GM19043 (cell line): ENCODE data around the gene MALRD1.

Experiments
- ATAC-seq: cut with Tn5 transposase; IDR thresholded peaks from one replicate; pipeline ENCODE4 v1.9.1; 2021; ENCODE audit warnings: low read depth; ENCODE audit not compliant: unreplicated experiment

The MALRD1 gene

DNA sequence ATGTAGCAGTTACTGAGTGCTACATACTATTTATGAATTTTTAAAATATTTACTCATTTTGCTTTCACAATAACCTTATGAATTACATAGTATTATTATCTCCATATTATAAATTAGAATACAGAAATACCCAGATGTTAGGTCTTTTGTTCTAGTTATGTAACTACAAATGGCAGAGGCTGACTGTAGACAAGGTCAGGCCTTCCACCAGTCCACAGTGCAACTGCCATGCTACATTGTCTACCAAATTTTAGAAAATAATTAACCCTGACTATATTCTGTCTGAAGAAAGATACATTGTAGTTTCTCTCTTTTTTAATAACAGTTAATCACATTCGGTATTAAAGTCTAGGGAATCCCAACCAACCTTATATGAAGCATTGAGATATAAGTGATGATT, 280.9 kb downstream of the MALRD1 start:
- ATAC-seq = no peak

DNA sequence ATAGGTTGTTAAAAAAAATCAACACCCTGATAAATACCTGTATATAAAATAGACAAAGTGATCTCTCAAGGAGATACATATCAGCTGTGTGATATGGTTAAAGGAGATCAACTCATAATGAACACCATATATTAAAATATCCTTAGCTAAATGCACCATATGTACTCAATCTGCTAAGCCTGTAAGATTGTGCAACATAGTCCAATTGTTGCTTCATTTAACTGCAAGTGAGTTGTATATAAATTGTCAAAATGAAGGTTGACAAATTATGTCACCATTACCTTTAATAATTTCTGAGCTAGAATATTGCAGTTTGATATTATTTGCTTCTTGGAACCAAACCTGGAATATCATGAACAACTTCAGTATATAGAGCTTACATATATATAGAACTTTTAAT, 283.7 kb downstream of the MALRD1 start:
- no peak for ATAC-seq

DNA sequence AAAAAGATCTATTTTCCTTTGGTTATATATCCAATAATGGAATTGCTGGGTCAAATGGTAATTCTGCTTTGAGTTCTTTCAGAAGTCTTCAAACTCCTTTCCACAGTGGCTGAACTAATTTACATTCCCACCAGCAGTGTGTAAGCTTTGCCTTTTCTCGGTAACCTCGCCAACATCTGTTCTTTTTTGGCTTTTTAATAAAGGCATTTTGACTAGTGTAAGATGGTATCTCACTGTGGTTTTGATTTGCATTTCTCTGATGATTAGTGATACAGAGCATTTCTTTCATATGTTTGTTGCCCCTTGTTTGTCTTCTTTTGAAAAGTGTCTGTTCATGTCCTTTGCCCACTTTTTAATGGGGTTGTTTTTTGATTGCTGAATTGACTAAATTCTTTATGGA, 285.0 kb downstream of the MALRD1 start:
- ATAC-seq = no peak

DNA sequence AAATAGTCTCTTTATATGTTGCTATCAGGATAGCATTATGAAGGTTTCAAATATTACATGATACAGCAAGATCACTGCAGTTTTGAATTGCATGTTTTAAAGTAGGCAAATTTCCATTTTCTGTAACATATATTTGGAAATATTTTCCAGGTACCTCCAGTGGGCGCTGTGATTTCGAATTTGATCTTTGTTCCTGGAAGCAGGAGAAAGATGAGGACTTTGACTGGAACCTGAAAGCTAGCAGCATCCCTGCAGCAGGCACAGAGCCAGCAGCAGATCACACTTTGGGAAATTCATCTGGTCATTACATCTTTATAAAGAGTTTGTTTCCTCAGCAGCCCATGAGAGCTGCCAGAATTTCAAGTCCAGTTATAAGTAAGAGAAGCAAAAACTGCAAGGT, 299.0 kb downstream of the MALRD1 start:
- no peak for ATAC-seq

DNA sequence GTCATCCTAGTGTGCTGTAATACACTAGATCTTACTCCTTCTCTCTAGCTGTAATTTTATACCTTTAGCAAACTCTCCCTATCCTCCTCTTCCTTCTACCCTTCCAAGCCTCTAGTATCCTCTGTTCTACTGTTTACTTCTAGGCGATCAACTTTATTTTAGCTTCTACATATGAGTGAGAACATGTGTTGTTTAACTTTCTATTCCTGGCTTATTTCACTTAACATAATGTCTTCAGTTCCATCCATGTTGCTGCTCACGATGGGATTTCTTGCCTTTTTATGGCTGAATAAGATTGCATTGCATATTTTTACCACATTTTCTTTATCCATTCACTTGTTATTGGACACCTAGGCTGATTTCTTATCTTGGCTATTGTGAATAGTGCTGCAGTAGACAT, 318.6 kb downstream of the MALRD1 start:
- ATAC-seq = no peak

DNA sequence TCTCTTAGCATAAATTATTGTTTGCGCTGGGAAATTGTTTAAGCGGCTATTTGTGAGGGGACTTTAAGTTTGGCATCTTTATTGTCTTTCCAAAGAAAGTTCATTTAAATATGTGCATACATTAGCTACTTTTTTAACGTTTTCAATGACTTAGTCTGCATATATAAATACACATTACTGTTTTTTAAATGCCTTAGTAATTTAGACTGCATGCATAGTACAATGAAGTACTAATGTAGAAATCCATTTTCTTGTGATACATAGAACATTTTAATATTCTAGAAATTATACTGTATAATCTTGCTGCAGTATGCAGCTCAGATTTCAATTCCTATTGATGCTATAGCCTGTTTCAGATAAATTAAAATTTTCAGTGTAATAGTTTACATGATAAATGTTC, 325.4 kb downstream of the MALRD1 start:
- no peak for ATAC-seq

DNA sequence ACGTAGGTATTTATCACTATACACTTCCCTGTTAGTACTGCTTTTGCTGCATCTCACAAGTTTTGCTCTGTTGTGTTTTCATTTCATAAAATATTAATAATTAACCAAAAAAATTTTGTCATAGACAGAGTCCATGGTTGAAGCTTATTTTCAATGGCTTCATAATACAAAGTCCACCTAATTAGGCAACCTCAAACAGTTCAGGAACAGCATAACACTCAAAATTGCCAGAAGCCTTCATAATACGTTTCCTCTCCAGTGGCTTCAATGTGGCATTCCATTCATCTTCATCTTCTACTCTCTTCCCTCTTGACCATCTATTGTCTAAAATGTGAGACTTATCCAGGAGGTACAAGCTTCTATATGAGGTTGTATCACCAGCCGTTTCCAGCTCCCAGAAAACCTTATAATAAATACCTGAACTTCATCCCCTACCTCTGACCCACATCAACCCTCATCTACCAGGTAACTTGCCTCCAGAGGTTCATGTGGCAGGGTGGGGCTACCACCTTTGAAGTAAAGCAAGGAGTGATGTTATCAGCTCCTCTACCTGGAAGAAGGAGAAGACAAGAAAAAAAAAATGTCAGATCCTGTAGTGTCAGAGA, 337.3 kb downstream of the MALRD1 start:
- no peak for ATAC-seq

DNA sequence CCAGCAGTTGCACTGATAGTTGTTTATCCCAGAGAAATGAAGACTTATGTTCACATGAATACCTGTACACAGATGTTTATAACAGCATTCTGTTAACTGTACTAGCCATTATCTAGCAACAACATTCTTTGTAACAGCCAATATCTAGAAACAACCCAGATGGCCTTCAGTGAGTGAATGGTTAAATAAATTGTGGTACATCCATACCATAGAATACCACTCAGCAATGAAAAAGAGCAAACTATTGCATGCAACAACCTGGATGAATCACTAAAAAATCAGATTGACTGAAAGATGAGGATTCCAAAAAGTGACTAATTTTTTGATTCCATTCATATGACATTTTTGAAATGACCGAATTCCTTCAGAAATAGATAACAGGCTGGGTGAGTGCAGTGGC, 360.3 kb downstream of the MALRD1 start:
- ATAC-seq = no peak

DNA sequence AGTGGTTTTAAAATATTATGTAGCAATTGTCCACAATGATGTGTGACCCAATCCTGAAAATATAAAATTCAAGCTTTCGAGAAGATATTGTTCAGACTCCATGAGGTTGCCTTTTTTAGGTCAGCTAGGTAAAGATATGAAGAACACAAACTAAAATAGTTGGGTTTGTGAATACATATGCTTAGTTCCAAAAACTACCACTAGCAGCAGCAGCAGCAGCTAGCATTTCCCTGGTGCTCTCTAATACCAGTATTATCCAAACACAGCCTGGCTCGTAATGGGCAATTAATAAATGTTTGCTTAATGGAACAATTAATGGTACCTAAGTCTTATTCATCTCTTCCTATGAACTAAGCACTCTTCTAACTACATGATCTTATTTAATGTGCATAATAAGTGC, 362.5 kb downstream of the MALRD1 start:
- no peak for ATAC-seq

DNA sequence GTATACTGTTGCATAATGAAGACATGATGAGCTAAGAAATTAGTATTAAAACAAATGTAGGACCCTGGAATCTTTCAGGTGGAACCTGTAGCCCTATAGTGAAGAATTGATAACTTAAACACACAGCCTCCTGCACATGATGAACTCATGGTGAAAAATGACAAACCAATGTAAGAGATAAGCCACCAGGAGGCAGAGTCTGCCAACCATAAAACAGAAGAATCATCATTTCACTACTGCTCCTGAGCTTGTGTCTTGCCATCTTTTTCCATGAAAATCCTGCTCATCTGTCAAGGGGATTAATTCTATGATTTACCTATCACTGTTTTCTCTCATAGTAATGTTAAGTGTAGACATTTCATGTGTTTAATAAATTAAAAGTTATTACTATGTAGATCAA, 363.9 kb downstream of the MALRD1 start:
- no peak for ATAC-seq

DNA sequence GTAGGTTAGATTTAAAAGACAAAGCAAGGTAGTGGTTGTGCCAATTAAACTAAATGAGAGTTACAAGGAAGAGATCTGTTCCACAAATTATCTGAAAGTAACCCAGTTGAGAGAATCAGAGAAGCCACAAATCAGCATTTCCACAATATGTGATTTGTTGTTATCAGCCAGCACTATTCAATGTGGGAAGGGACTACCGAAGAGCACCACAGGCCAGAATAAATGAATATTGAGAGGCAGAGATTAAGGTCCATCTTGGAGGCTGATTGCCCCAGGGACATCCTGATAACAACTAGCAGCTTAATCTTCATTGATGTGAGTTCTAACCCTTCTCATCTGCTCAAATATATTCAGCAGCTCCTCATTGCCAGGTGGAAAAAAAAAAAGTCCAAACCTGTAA, 367.6 kb downstream of the MALRD1 start:
- ATAC-seq = no peak

DNA sequence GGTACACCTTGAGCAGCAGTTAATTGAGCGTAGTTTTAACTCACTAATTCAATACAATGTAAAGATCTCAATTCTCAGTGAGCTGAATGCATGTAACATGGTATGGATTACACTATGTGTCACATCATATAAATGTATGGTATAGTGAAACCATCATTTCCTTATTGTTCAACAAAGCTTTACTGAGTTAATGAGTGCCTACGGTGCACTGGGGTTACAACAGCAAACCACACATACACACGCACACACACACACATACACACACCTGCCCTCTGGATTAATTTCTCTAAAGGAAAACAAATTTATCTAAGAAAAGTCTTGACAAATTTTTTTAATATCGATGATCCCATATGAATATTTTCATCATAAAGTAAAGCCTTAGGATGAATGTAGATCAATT, 369.1 kb downstream of the MALRD1 start:
- no peak for ATAC-seq

DNA sequence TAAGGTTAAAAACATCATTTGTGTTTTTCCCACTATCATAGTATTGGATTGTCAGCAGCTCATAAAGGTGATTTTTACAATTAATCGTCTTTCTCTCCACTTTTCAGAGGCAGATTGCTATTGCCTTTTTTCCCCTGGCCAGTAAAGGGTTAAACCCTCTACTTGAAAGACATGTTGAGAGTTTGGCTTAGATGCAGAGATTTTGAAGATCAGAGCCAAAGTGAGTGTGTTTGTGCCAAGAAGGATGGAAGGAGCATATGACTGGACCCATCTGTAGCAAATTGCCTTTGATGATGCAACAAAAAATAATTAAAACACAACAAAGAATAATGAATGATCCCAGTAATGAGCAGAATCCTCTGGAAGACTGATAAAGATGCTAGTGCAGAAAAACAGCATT, 373.1 kb downstream of the MALRD1 start:
- no peak for ATAC-seq

DNA sequence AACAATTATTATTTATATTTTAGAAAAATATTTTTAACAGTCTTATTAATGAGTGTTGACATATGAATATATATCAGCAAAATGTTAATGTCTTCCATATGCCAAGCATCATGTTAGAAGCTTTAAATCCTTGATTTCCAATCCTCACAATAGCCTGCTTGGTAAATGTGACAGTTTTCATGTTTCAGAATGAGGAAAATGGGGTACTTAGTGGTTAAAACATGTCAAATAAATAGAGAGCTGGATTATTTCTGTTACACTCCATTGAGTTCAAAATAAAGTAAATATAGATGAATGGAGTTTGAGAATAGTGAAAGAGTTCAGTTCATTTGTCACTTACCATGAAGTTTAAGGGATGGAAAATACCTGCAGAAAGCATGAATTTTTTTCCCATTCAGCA, 377.4 kb downstream of the MALRD1 start:
- ATAC-seq = no peak

DNA sequence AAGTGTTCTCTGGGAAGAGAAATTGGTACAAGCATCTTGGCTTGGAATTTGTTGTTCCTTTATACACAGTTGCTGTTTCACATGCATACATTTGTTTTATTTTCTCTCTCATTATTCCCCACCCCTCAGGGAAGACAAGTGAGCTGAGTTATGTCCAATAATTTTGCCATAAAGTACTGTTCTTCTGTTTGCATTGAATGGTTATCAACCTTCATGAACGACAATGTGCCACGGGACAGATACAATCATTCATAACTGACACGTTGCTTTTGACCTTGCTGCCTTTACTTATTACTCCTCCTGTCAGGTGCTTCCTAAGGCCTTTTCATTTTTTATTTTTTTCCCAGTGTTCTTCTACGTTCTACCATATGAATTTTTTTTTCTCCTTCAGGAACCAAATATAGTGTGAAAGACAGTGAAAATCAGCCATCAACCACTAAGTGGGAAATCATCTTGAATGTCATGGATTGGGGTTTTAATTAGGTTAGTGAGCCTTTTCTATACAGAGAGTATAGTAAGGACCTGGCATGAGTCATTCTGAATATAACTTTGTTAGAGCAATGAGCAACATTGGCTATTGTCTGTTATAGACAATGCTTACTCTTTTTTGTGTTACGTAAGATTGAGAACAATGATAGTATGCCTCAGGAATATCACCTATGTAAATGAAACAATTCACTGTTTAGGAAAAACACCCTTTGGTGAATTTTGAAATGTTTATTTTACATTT, 383.2 kb downstream of the MALRD1 start:
- ATAC-seq = no peak

DNA sequence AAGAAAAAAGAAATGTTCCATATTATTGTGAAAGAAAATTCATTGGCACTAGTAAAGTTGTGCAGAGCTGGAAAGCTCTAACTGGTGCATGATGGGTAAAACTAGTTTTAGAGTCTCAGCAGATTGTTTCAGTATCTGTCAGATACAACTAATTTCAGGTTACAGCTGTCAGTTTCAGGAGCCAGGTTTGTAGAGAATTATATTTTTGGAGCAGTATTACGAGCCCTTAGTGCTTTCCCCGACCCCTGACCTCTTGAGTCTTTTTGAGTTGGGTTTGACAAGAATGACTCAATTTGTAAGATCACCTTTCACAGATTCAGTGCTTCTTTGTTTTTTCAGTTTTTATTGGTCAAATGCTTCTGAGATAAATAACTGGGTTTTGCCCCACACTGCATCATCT, 401.3 kb downstream of the MALRD1 start:
- ATAC-seq = no peak

DNA sequence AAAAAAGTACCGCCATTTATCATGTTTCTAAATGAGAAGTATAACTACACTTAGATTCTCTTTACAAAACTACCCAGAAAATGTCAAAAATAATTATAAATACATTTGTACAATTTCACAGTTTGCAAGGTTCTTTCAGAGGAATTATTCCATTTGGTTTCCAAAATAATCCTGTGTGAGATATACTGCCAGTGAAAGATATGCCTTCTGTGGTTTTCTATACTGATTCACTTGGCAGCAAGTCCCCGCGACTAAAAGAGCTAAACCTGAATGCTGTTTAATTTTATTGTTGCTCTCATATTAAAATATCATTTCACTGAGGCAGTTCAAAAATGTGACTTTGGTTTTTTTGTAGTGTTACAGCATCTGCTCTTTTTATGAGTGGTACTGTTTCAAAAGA, 402.8 kb downstream of the MALRD1 start:
- ATAC-seq = no peak

DNA sequence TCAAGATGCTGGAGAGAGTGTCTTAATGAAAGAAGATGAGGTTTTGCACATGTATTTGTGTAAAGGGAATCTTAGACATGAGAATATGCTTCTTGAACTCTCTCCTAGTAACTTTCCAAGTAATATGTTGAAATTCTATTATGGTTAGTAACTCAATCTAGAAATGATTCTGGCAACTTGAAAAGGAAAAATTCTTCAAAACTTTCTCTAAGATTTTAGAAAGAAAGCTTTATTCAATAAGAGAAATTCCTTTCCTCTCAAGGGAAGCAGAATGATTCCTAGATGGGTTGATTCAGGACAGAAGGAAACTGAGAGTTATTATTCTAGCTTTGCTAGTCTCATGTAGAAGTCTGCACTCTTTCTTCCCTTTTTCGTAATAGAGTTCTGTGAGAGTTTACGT, 403.3 kb downstream of the MALRD1 start:
- no peak for ATAC-seq

DNA sequence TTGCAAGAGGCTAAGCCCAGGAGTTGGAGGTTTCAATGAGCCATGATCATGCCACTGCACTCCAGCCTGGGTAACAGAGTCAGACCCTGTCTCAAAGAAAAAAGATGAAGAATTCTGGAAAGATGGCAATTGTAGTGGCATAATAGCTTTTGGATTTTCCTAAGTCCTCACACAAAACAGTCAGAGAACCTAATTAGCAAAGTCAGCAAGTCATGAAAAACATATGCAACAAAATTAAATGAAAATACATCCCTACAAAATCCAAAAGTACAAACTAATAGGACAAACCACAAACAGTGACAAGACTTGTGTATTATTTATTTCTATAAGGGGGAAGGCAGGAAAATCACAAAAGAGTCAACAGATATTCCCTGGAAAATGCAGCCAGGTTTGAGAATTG, 405.4 kb downstream of the MALRD1 start:
- ATAC-seq = no peak

DNA sequence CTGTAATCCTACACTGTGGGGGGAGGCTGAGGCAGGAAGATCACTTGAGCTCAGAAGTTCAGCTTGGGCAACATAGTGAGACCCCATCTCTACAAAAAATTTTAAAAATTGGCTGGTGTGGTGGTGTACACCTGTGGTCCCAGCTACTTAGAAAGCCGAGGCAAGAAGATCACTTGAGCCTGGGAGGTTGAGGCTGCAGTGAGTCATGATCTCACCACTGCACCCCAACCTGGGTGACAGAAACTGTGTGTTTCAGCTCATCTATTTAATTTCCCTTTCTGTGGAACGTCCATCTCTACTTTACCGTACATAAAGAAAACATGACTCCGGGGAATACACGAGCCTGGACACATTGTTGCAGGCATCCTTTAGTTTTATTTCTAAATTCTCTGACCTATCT, 413.0 kb downstream of the MALRD1 start:
- ATAC-seq = no peak

DNA sequence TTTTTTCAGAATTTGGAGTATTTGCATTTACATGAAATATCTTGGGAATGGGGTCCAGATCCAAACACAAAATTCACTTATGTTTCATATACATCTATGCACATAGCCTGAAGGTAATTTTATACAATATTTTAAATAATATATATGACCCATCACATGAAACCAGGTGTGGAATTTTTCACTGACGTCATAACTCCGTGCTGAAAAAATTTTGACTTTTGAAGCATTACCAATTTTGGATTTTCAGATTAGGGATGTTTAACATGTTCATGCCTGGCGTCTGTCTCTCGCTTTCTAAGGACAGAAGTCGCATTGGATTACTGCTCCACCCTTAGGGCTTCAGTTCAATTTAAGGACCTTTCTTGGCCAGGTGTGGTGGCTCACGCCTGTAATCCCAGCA, 418.1 kb downstream of the MALRD1 start:
- ATAC-seq = no peak

DNA sequence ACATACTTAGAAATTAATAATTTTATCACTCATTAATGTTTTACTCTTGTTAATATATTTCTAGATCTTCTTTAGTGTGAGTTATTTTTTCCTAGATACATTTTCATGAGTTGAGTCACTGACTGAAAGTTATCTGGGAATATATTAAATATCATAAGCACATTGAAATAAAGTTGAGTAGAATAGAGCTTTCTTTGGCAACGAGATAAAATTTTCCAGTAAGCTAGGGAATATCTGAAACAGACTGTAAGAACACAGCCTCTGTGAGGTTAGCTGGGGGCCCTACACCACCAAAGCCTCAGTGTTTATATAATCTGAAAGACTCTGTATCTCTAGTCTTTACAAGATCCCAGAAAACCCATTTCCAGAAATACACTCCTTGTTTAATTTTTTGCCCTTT, 419.8 kb downstream of the MALRD1 start:
- no peak for ATAC-seq

DNA sequence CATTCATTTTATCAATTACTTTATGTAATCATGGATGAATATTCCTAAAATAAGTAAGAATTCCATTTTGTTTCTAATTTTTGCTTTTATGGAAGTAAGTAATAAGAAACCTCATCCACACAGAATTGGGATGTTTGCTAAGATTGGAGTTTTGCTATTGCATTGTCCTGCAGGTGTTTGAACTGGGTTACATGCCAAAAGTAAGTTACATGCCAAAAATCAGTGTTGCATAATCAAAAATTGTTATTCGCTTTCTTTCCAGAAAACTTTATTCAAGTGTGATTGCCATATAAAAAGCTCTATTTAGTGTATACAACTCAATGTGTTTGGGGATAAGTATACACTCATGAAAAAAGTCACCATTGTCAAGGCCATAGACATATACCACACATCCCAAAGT, 420.9 kb downstream of the MALRD1 start:
- no peak for ATAC-seq
